Medulla oblongata (tissue), 1 donor: ENCODE results near the gene PSMD3.
"Not testable (repeated sequence)": the region's sequence is repeated elsewhere in the genome, so short reads cannot be mapped to it uniquely, and the experiment has no call there.

Experiments used
- DNase-seq: peaks from one replicate; pipeline ENCODE4 v3.0.0-alpha.2; 2015; ENCODE audit errors: extremely low spot score

The PSMD3 gene

DNA sequence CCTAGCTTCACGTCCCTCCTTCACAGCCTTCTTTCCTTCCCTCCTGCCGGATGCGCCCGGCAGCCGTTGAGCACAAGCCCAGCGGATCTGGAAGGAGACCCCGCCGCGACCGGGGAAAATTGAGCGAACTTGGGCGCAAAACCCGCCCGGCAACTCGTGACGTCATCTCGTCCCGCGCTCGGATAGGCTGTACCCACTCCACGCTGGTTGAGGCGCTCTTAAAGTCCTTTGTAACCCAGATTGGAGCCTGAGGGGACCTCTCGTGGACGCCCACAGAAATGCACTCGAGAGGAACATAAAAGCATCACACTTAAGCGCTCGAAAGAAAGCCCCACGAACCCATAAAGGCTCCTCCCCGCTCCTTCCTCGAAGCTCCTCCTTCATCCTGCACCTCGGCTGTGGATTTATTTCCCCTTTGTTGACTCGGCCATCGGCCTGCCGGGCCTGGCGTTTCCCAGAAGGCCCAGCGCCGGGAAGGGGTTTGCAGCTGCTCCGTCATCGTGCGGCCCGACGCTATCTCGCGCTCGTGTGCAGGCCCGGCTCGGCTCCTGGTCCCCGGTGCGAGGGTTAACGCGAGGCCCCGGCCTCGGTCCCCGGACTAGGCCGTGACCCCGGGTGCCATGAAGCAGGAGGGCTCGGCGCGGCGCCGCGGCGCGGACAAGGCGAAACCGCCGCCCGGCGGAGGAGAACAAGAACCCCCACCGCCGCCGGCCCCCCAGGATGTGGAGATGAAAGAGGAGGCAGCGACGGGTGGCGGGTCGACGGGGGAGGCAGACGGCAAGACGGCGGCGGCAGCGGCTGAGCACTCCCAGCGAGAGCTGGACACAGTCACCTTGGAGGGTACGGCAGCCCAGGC lies at the start of gene PSMD3:
TSS of gene PSMD3 (plus strand) at position 457 of the 856 bp plus-strand sequence. CDS start at position 621, 164 bp downstream.
- peak; percentile 100 for DNase-seq

DNA sequence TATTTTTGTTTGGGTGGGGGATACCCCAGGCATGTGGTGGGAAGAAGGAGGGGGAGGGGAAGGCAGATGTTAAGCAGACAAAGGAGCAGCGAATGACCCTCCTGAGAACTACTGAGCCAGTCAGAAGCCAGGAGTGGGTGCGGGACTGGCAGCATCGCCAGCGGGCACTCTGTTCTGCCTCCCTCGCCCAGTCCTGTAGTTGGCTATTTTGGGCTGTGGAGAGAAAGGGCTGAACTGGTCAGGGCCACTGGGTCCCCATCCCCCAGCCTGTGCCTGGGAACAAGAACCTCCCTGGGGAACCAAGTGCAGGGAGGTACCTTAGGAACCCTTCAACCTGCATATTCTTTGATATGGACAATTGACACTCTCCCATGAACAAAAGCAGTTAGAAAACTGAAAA lies 46.7 kb upstream of the PSMD3 start:
- DNase-seq = peak; percentile 25

DNA sequence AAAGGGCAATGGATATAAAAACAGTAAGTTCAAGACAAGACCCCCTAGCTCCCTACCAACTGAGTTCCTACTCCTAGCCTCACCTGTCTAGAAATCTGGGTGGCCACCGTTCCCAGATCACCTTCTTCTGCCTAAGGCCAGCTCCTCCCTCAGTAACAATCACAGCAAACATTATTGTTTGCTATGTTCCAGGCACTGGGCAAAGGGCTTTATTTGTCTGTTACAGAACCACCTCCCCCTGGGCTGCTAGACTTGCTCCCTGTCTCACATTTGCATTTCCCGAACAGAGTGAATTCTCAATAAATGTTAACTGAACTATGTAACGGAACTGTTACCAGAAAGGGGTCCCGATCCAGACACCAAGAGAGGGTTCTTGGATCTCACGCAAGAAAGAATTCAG lies 46.3 kb upstream of the PSMD3 start:
- DNase-seq = no peak

DNA sequence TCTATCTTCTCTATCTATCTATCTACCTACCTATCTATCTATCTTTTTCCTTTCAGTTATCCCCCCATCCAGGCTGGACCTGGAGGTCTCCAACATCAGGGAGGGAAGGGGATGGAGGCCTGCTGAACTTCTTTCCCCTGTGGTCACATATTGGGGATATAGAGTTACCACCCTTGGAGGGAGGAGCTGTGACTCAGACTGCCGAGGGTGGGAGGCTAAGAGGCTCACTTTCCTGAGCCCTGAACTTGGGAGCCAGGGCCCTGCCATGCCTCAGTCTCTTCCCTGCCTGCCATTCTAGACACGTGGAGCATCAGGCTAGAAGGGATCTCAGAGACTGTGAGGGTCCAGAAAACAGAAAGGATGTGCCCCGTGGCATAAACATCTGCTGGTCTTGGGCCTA lies 44.7 kb upstream of the PSMD3 start:
- DNase-seq = no peak

DNA sequence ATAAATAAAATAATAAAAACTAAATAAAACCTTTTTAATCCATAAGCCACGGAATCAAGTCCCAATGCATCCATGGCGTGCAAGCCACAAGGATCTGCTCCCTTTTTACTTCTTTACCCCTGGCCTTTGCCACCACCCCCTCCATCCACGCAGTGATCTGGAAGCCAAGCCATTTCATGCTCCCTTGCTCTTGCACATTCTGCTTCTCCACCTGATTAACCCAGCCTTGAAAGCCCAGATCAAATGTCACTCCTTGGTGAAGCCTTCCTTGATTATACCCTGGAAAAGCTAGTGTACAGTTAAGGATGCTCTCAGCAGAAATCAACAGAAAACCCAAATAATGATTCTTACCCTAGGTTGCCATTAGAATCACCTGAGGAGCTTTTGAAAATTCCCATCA lies 43.2 kb upstream of the PSMD3 start:
- DNase-seq = no peak

DNA sequence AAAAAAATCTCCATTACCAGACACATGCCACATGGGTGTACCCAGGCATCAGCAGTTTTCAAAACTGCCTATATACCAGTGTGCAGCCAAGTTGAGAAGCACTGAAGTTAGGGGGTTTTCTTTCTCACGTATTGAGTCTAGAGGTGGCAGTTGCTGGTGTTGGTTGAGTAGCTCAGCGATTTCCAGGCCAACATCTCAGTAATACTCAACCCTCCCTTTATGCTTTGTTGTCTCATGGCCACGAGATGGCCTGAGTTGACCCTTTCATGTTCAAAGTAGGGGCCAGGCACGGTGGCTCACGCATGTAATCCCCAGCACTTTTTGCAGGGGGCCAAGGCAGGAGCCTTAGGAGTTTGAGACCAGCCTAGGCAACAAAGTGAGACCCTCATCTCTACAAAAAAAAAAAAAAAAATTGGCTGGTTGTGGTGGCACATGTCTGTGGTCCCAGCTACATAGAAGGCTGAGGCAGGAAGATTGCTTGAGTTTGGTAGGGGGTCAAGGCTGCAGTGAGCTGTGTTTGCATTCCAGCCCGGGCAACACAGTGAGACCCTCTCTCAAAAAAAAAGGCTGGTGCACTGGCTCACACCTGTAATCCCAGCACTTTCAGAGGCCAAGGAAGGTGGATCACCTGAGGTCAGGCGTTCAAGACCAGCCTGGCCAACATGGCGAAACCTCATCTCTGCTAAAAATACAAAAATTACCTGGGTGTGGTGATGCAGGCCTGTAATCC lies 42.3 kb upstream of the PSMD3 start:
- DNase-seq = no peak

DNA sequence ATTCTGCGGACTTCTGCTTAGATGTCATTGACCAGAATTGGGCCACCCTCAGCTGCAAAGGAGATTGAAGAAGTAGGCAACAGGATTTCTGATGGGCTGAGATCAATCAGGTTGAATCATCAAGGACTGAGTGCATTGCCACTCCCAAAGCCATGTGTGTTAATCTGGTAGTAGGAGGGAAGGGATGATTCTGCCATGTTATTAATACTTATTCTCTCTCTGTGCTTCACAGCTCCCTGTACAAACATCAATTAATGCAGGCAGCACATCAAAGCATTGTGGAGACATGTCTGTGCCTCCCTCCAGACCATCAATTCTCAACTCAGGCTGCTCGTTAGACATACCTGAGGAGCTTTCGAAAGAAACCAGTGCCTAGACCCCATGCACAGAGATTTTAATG lies 41.5 kb upstream of the PSMD3 start:
- DNase-seq = no peak

DNA sequence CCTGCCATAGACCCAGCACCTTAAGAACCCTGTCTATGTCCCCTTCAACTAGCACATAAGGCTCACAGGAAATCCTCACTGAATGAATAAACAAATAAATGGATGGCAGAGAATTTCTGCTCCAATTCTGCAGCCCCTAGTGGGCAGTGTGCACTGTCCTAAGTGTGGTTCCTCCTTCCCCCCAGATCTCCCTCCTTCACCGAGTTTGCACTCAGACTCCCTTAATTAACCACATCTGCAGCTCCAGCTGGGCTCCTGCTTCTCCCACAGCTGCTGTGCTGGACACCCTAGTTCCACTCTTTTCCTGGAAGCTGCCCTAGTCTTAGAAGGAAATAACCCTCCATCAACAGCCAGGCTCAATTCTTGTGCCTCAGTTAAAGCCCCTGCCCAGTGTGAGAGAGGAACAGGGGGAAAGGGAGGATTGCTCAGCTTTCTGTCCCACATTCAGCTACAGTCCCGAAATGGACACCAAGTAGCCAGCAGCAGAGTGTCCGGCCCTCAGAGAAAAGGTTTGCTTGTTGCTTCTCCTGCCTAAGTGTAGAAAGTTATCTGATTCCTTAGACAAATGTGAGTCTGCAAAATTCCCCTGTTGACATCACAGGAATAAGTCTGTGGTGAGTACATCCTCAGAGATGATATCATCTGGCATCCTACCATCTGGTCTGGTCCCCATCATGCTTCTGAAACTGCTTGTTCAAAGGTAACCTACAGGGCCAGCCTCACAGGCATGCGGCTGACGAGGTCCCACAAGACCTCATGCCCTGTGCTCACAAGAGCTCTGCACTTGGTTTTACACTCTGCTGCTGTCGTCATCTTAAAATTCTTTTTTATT lies 40.8 kb upstream of the PSMD3 start:
- DNase-seq = peak; percentile 33

DNA sequence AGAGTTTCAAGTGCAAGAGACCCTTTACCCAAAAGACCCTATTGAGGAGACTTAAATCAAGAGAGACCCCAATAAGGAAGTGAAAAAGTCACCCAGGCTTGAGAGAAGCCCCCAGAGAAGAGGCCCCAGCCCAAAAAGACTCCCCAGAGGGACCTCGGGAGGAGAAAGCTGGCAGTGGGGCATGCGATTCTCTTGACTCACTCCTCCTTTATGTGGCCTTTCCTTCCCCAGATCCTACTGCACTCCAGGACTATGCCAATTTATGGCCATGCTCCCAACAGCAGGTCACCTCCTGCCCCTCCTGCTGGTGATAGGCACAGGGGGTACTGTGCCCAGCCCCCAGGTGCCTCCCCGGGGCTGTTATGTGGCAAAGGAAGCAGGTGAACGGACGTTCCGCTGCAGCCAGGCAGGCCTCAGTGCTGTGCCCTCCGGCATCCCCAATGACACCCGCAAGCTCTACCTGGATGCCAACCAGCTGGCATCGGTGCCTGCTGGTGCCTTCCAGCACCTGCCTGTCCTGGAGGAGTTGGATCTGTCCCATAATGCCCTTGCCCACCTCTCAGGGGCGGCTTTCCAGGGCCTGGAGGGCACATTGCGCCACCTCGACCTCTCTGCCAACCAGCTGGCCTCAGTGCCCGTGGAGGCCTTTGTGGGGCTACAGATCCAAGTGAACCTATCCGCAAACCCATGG lies 36.8 kb upstream of the PSMD3 start:
- DNase-seq = no peak

DNA sequence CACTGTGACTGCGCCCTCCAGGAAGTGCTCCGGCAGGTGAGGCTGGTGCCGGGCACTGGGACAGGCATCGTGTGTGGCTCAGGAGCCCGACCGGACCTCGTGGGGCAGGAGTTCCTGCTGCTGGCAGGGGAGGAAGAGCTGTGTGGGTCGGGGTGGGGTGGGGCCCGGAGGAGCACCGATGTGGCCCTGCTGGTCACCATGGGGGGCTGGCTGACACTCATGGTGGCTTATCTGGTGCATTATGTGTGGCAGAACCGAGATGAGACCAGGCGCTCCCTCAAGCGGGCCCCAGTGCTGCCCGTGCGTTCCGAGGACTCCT lies 36.3 kb upstream of the PSMD3 start:
- DNase-seq = no peak

DNA sequence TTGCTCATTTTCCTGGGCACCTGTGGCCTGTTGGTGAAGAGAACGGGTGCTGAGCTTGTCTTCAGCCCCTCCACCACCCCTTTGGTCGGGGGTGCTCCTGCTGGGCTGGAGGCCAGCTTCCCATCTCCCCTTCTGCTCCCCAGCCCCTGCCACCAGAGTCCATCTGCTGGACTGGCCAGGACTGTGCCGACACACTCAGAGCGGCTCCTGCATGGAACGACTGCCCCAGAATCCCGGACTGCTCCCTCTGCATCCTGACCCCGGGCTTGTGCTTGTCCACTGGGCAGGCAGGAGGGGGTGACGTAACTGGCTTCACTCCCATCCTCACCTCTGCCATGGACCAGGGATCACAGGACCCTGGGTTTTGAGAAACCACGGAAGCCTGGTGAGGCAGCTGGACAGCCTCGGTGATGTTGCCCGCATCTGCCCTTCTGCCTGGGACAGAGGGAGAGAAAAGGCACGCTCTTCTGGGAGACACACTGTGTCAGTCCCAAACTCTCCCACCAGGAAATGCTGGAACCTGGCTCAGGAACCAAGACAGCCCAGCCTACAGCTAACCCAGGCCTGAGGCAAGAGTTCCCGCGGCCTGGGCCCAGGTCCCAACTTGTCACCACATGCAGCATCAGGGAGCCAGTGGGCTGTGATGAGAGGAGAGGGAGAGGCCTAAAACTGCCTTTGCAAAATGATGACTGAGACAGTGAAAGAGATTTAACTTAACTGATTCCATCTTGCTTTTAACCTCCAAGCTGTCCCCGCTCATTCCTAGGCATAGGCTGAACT lies 33.9 kb upstream of the PSMD3 start:
- no peak for DNase-seq

DNA sequence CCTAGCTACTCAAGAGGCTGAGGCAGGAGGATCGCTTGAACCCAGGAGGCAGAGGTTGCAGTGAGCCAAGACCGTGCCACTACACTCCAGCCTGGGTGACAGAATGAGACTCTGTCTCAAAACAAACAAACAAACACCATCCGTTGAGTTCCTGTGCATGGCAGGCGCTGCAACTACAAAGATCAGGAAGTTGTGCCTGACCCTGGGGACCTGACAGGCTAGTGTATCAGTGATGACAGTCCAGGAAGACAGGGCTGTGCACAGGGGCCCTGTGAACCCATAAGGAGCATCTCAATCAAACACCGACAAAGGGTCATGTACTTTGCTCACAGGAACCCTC lies 32.1 kb upstream of the PSMD3 start:
- DNase-seq = not testable (repeated sequence)

DNA sequence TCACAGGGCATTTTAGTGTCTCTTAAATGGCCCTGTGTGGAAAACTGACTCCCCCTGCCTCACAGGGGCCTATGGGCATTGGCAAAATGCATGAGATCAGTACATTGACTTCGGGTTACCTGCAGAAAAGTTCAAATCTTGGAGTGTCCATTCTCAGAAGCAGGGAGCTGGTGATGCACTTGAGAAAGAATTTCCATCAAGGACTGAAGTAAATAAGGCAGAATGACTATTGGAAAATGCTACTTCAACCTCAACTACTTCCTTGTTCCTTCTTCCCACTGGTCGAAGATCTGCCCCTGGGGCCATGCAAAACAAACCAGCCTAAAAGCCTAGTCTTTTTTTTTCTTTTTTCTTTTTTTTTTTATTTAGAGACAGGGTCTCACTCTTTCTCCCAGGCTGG lies 31.6 kb upstream of the PSMD3 start:
- no peak for DNase-seq

DNA sequence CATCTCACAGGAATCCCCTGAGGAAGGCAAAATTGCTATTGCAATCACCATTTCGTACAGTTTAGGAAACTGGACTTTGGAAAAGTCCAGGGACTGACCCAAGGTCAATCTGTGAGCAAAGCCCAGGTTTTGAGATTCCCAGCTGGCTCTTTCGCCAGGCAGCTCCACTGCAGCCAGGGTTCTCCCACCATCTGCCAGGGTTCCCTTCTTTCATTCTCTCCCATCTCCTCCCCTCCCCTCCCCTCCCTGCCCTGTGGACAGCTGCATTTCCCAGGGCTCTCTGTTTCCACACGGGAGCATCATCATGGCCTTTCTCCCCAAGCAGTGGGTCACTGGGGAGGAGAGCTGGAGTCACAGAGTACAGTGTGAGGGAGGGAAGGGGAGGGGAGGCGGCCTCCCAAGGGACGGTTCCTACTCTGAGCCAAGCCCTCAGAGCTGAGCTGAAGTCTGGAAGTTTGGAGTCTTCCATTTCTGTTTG lies 29.7 kb upstream of the PSMD3 start:
- DNase-seq = no peak

DNA sequence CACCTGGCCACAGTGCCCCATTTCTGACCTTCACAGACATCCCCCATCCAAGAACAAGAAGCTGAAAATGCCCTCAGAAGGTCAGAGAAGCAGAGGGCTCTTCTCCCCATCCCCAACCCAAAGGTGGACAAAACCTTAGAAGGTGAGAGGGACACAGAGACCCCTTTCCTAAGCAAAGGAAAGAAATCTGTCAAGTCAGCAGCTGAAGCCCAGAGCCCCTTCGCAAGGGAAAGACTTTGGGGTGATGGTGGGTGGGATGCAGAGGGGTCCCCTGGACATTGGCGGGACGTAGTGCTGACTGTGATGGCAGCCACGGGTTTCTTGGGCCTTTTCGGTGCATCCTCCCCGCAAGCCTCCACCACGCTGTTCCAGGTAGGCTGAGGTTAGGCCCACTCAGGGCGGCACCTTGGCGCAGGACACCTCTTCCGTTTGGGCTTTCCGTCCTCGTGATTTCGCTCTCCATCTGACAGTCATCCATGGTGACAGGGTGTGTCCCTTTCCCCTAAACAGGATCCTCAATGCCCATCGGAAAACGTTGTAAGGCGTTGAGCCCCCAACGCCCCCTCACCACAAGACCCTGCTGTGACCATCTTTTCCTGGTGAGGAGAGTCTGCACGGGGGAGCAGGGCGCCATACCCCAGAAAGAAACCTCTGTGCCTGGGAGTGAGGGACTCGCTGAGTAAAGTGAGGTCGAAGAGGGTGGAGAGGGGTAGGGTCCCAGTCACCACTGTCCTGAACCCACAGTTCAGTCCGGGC lies 28.5 kb upstream of the PSMD3 start:
- no peak for DNase-seq

DNA sequence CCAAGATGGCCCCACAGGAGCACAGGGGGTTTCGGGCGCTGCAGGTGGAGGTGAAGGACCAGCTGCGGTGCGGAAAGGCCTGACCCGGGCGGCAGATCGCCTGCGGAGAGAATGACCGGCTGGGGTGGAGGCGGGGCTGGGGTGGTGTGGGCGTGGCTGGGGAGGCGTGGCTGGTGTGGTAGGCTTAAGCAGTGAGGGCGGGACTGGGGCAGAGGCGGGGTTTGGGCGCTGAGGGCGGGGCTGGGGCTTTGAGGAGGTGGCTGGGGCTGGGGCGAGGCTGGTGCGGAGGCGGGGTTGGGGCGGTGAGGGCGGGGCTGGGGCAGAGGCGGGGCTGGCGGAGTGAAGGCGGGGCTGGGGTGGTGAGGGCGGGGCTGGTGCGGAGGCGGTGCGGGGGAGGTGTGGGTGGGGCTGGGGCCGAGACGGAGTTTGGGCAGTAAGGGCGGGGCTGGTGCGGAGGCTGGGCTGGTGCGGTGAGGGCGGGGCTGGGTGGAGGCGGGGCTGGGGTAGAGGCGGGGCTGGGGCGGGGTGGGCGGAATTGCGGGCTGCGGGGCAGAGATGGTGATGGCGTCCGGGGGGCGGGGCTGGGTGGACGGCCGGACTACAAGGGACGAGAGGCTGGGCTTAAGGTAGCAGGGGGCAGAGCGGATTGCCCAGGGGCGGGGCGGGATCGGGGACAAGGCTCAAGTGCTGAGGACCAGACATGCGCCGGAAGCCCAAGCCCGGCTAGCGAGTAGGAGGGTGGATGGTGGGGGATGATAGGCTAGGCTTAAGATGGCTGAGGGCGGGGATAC lies 27.7 kb upstream of the PSMD3 start:
- peak; percentile 93 for DNase-seq

DNA sequence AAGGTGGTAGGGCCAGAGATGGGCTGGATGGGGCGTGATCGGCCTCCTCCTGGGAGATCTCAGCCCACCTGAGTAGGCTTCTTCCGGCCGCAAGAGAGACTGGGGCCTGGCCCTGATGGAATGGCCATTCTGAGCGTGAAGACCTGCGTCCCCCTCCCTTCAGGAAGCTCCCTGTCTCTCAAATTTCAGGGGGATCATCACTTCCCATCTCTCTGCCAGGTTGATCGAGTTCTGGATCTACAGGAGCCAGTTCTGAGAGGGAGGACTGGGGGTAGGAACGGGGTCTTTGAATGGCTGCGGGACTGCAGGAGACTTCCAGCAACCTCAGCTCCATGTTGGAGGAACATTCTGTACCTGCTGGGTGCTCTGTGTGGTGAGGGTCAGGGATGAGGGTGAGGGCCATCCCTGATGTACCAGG lies 27.1 kb upstream of the PSMD3 start:
- DNase-seq = no peak

DNA sequence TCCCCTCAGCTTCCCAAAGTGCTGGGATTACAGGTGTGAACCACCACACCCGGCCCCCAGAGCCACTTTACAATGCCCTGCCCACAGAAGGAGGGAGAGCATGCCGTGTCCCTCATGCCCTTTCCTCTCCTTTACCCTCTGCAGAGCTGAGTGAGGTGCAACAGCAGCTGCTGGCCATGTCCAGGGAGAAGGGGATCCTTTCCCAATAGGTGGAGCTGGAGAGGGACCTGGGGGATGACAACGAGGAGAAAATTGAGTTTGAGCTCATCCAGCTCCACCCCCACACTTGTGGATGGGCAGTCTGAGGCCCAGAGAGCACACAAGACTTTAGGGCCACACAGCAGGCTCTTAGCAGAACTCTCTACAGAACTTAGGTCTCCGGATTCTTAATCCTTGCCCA lies 25.7 kb upstream of the PSMD3 start:
- DNase-seq = no peak

DNA sequence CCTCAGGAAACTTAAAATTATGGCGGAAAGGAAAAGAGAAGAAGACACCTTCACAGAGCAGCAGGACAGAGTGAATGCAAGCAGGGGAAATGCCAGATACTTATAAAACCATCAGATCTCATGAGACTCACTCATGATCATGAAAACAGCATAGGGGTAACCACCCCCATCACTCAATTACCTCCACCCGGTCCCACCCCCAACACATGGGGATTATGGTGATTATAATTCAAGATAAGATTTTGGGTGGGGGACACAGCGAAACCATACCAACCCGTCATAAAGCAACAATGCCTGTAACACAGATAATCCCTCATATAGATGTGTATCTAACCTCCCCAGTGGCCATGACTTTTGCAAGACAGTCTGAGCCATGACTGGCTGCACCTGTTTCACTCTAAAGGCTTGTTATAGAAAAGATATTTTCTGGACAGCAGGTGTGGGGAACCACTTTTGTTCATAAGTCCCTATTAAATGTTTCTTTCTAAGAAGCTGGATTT lies 24.8 kb upstream of the PSMD3 start:
- no peak for DNase-seq
